Measurements from ENCODE around the gene RNF208. TPM values are rescaled to one million over a fixed set of nuclear protein-coding genes. Genes with fewer than 3 reads are reported as not detected.

RNF208 gene
- total RNA-seq, 4 donors from 2014 or later = 0.88 to 2.4 (median 1.9) TPM; not detected in 1

- TF ChIP-seq, protein P1, sequence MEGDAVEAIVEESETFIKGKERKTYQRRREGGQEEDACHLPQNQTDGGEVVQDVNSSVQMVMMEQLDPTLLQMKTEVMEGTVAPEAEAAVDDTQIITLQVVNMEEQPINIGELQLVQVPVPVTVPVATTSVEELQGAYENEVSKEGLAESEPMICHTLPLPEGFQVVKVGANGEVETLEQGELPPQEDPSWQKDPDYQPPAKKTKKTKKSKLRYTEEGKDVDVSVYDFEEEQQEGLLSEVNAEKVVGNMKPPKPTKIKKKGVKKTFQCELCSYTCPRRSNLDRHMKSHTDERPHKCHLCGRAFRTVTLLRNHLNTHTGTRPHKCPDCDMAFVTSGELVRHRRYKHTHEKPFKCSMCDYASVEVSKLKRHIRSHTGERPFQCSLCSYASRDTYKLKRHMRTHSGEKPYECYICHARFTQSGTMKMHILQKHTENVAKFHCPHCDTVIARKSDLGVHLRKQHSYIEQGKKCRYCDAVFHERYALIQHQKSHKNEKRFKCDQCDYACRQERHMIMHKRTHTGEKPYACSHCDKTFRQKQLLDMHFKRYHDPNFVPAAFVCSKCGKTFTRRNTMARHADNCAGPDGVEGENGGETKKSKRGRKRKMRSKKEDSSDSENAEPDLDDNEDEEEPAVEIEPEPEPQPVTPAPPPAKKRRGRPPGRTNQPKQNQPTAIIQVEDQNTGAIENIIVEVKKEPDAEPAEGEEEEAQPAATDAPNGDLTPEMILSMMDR (IDR thresholded peaks at IDR 0.05; ENCODE audit: low read depth) = no peak
Measured at GRCh38 chr9:137256362-137256761, 34.3 kb upstream of the RNF208 start.

DNA sequence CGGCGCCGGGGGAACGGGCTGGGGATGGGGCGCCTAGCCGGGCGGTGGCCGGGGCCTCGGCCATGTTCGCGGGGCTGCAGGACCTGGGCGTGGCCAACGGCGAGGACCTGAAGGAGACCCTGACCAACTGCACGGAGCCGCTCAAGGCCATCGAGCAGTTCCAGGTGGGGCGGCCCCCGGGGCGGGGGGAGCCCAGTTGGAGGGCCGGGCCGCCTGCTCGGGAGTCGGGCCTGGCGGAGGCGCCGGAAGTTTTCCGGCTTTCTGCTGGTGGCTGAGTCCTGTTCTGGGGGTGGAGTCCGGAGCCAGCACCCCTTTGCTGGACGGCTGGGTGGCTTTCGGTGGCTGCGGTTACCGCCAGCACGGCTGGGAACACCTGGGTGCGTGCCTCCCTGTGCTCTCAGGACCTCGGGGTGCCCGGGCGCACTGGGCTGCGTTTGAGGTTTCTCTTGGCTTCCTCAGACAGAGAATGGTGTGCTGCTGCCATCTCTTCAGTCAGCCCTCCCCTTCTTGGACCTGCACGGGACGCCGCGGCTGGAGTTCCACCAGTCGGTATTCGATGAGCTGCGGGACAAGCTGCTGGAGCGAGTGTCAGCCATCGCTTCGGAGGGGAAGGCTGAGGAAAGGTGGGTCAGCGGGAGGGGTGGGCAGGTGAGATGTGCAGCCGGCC, 33.5 kb upstream of the RNF208 start:
- TF ChIP-seq, protein P1 (IDR thresholded peaks at IDR 0.05; ENCODE audit: low read depth) = no peak

- TF ChIP-seq, protein P1 (IDR thresholded peaks at IDR 0.05; ENCODE audit: low read depth) = no peak
Measured at GRCh38 chr9:137254624-137255447, 32.8 kb upstream of the RNF208 start, which contains the start of gene NELFB. NELFB (plus strand) TSS chr9:137255327.

- TF ChIP-seq, protein P1 (IDR thresholded peaks at IDR 0.05; ENCODE audit: low read depth) = no peak
Measured at GRCh38 chr9:137253717-137254623, 31.9 kb upstream of the RNF208 start.

DNA sequence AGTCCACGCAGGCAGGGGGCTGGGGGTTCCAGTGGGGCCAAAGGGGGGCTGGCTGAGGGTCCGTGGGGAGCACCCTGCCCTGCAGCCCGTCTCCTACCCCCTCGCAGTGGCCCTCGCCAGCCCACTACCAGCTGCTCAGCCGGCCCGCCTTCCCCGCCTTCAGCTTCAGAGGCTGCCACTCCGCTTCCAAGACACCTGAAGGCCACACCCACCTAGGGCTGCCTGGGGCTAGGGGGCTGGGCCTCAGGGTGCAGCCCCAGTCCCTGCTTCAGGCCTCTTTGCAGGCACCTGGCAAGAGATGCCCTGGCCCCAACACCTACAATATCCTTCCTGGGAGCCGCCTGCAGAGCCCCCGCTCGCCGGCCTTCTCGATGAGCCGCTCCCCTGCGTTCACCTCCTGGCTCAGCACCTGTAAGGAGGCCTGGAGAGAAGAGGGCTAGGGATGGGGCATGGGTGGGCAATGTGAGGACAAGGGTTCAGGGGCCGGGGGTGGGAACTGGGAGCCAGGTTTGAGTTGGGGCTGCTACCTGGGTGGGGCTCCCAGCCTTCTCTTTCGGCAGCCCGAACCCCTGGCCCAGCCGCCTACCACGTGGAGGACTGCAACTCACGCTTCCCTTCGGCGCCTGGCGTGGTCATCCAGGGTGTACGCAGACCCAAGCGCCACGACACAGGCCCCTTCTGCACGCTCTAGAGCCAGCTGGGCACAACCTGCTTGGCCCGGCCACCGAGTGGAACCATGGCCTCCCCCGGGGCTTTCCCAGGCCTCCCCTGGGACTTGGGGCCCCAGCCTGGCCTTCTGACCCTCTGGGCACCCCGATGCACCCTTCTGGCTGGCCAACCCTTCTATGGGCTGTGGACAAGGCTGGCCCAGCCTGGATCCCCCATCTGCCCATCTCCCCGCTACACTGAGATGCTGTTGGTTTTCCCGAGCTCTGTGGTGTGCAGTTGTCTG, 30.8 kb upstream of the RNF208 start:
- TF ChIP-seq, protein P1 (IDR thresholded peaks at IDR 0.05; ENCODE audit: low read depth) = no peak

- TF ChIP-seq, protein P1 (IDR thresholded peaks at IDR 0.05; ENCODE audit: low read depth) = no peak
Measured at GRCh38 chr9:137251490-137252268, 29.6 kb upstream of the RNF208 start.
